ENCODE data around the gene AHRR.

AHRR gene

DNA sequence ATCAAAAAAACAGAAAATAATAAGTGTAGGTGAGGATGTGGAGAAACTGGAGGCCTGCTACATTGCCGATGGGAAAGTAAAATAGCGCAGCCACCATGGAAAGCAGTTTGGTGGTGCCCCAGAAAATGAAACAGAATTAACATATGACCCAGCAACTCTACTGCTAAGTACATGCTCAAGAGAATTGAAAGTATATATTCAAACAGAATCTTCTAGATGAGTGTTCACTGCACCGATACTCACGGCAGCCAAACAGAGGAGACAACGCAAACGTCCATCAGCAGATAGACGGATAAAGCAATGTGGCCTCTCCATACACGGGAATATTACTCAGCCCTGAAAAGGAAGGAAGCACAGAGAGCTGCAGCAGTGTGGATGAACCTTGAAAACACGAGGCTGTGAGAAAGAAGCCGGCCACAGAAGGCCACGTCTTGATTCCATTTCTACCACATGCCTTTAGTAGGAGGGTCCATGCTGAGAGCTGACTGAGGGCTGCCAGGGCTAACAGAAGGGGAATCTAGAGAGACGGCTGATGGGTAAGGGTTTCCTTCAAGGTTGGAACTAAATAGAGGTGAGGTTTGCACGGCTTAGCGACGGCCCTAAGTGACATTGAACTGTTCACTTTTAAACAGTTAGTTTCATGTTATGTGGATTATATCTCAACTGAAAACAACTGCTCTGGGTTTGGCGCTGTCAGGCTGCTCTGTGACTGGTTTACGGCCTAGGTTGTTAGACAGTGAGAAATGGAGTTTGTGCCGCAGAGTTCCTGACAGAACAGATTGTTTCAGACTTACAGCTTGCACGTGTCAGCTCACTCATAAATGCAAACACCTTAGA lies 29.8 kb downstream of the AHRR start:
- H3K27ac ChIP-seq (ENCODE audit: low read depth, low read length, poor library complexity, severe bottlenecking) = no peak overlapping the region
- H3K36me3 ChIP-seq (ENCODE audit: insufficient read depth, low read length) = peaks cover 8% of the 10 kb centered on the region
- TF ChIP-seq, protein P1, sequence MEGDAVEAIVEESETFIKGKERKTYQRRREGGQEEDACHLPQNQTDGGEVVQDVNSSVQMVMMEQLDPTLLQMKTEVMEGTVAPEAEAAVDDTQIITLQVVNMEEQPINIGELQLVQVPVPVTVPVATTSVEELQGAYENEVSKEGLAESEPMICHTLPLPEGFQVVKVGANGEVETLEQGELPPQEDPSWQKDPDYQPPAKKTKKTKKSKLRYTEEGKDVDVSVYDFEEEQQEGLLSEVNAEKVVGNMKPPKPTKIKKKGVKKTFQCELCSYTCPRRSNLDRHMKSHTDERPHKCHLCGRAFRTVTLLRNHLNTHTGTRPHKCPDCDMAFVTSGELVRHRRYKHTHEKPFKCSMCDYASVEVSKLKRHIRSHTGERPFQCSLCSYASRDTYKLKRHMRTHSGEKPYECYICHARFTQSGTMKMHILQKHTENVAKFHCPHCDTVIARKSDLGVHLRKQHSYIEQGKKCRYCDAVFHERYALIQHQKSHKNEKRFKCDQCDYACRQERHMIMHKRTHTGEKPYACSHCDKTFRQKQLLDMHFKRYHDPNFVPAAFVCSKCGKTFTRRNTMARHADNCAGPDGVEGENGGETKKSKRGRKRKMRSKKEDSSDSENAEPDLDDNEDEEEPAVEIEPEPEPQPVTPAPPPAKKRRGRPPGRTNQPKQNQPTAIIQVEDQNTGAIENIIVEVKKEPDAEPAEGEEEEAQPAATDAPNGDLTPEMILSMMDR (IDR thresholded peaks at IDR 0.05; ENCODE audit: low read length) = no peak
- TF ChIP-seq EZH2 (IDR thresholded peaks at IDR 0.05; ENCODE audit: borderline replicate concordance, low read length) = no peak
- peaks cover 10% of the 10 kb centered on the region for H3K4me1 ChIP-seq (ENCODE audit: insufficient read depth, low read length, severe bottlenecking)
- H3K9me3 ChIP-seq (ENCODE audit: low read length) = no peaks in the 10 kb centered on the region
- H3K4me2 ChIP-seq (ENCODE audit: low read length) = no peak overlapping the region
- no peaks in the 10 kb centered on the region; the same call in 1 of the 2 replicates for H3K27me3 ChIP-seq (ENCODE audit: insufficient read depth, low read length)
- H3F3A ChIP-seq (ENCODE audit: insufficient read depth, low read length) = no peaks in the 10 kb centered on the region
- no peaks in the 10 kb centered on the region for H3K9me2 ChIP-seq (ENCODE audit: low read depth, low read length)
- no peaks in the 10 kb centered on the region for H3K79me2 ChIP-seq (ENCODE audit: insufficient read depth, low read length)
- no peaks in the 10 kb centered on the region for H4K20me1 ChIP-seq (ENCODE audit: insufficient read depth, low read length)
- no peak overlapping the region for H3K4me3 ChIP-seq (ENCODE audit: low read depth, low read length, poor library complexity, severe bottlenecking)
- H3K9ac ChIP-seq (ENCODE audit: low read length) = no peak overlapping the region
- no peak overlapping the region for H2AFZ ChIP-seq (ENCODE audit: low read length)

DNA sequence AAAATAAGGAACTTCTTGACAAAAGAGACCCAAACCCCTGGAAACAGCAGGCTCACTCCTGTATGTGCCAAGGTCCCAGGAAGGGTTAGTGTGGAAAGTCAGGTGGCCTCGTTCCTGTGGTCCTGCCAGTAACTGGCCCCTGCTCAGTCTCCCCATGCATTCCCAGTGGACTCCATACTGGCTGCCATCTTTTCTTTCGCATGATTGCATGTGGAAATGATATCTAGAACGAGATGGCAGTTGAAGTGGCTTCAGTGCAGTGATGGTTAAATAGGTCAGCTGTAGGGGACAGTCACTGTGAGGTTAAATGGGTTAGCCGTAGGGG lies 30.4 kb downstream of the AHRR start:
- Histone ChIP-seq H3K4me2 (ENCODE audit: low read length) (no peak overlapping the region), H3K9me3 (ENCODE audit: low read length) (no peaks in the 10 kb centered on the region), H3K9ac (ENCODE audit: low read length) (no peak overlapping the region), H3K9me2 (ENCODE audit: low read depth, low read length) (no peaks in the 10 kb centered on the region), H3K79me2 (ENCODE audit: insufficient read depth, low read length) (no peaks in the 10 kb centered on the region), H4K20me1 (ENCODE audit: insufficient read depth, low read length) (no peaks in the 10 kb centered on the region), H3K4me1 (ENCODE audit: insufficient read depth, low read length, severe bottlenecking) (peaks cover 4% of the 10 kb centered on the region), H3K36me3 (ENCODE audit: insufficient read depth, low read length) (peaks cover 8% of the 10 kb centered on the region), H3K27me3 (ENCODE audit: insufficient read depth, low read length) (no peaks in the 10 kb centered on the region; the same call in 1 of the 2 replicates), H3K4me3 (ENCODE audit: low read depth, low read length, poor library complexity, severe bottlenecking) (no peak overlapping the region), H3K27ac (ENCODE audit: low read depth, low read length, poor library complexity, severe bottlenecking) (no peak overlapping the region), H3F3A (ENCODE audit: insufficient read depth, low read length) (no peaks in the 10 kb centered on the region), H2AFZ (ENCODE audit: low read length) (no peak overlapping the region)
- TF ChIP-seq EZH2 (IDR thresholded peaks at IDR 0.05; ENCODE audit: borderline replicate concordance, low read length) = no peak
- TF ChIP-seq, protein P1 (IDR thresholded peaks at IDR 0.05; ENCODE audit: low read length) = no peak

DNA sequence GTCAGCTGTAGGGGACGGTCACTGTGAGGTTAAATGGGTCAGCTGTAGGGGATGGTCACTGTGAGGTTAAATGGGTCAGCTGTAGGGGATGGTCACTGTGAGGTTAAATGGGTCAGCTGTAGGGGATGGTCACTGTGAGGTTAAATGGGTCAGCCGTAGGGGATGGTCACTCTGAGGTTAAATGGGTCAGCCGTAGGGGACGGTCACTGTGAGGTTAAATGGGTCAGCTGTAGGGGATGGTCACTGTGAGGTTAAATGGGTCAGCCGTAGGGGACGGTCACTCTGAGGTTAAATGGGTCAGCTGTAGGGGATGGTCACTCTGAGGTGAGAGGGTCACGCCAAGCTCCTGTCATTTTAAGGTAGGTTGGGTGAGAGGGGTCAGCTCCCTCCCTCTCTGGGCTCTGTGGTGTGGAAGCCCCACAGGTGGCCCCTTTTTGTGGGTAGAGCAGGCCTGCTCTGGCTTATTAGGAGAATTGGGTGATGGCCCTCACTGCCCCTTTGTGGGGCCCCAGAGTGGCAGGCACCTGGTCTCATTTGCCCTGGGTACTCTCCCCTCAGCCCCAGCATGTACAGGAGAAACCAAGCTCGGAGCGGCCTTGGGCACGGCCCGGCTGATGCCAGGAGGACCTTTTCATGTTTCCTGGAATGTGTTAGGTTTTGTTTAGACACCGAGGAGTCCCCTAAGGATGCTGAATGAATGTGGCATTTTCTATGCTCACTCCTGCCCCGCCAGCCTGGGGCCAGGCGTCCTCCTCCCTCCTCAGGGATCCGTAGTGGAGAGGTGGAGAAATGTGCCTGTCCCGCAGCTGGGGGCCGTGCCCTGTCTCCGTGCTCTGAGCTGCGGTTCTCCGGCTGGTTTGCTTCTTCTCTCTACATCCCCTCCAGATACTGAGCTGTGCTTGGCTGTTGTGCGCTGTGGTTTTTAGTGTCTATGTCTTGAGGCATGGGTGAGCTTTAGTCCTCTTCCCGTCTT lies 31.4 kb downstream of the AHRR start:
- Histone ChIP-seq H3K4me3 (ENCODE audit: low read depth, low read length, poor library complexity, severe bottlenecking) (no peak overlapping the region), H3K27me3 (ENCODE audit: insufficient read depth, low read length) (no peaks in the 10 kb centered on the region; the same call in 1 of the 2 replicates), H3K9me2 (ENCODE audit: low read depth, low read length) (no peaks in the 10 kb centered on the region), H3K4me1 (ENCODE audit: insufficient read depth, low read length, severe bottlenecking) (no peaks in the 10 kb centered on the region), H4K20me1 (ENCODE audit: insufficient read depth, low read length) (no peaks in the 10 kb centered on the region), H3K9me3 (ENCODE audit: low read length) (no peaks in the 10 kb centered on the region), H2AFZ (ENCODE audit: low read length) (no peak overlapping the region), H3K36me3 (ENCODE audit: insufficient read depth, low read length) (peaks cover 8% of the 10 kb centered on the region), H3K27ac (ENCODE audit: low read depth, low read length, poor library complexity, severe bottlenecking) (no peak overlapping the region), H3K79me2 (ENCODE audit: insufficient read depth, low read length) (no peaks in the 10 kb centered on the region), H3K4me2 (ENCODE audit: low read length) (no peak overlapping the region), H3F3A (ENCODE audit: insufficient read depth, low read length) (no peaks in the 10 kb centered on the region), H3K9ac (ENCODE audit: low read length) (no peak overlapping the region)
- no peak for TF ChIP-seq EZH2 (IDR thresholded peaks at IDR 0.05; ENCODE audit: borderline replicate concordance, low read length)
- TF ChIP-seq, protein P1 (IDR thresholded peaks at IDR 0.05; ENCODE audit: low read length) = no peak
